B cell (primary cell): ENCODE data around the gene GPC5. TPM values are rescaled to one million over a fixed set of nuclear protein-coding genes. Genes with fewer than 3 reads are reported as not detected.

Source experiments
- ATAC-seq: fragments of 200-7000 bp; cut with Tn5 transposase; one replicate; pipeline ENCODE4 v1.10.0; 2021; ENCODE audit warnings: low read depth, mild to moderate bottlenecking, moderate number of reproducible peaks, moderate library complexity
- CTCF ChIA-PET: fragments of 350-600 bp; sonication (Branson Sonifier 250); formaldehyde crosslinking; loops from one replicate; lab custom pipeline; 2021; ENCODE audit warnings: antibody characterized with exemption, inconsistent platforms; lab: Charles Lee
- POLR2A ChIA-PET: fragments of 350-600 bp; sonication (Branson Sonifier 250); formaldehyde crosslinking; loops from one replicate; lab custom pipeline; 2021; ENCODE audit warnings: antibody characterized with exemption; lab: Charles Lee
- DNase-seq: peaks from one replicate; pipeline ENCODE4 v3.0.0; 2013
- H2AFZ ChIP-seq: 2 replicates; pipeline ENCODE4 v1.6.1; 2012; ENCODE audit warnings: mild to moderate bottlenecking, low read depth, low read length; ENCODE audit not compliant: insufficient read depth, poor library complexity, severe bottlenecking
- H3K27ac ChIP-seq, 2 donors: 1 replicate in 1 of 2; 2 replicates in 1 of 2; pipeline ENCODE4 v1.5.1; 2012 to 2013; ENCODE audit warnings: low read length in 2 of 2, mild to moderate bottlenecking in 2 of 2, moderate library complexity in 1 of 2
- H3K27me3 ChIP-seq, 4 experiments: fragments of 200-600 bp in 1 of 4; sonication (generic) in 1 of 4; replicated peaks in 1 of 4; 1 replicate in 2 of 4; 2 replicates in 2 of 4; pipeline versions ENCODE4 v1.6.1 to v1.7.0; 2013 to 2016; ENCODE audit warnings: low read length in 3 of 4, mild to moderate bottlenecking in 2 of 4, mixed read lengths in 1 of 4, moderate library complexity in 1 of 4; ENCODE audit not compliant: insufficient read depth in 4 of 4, control insufficient read depth in 3 of 4; ENCODE audit errors: control extremely low read depth in 1 of 4
- H3K36me3 ChIP-seq, 2 experiments: replicated peaks in 1 of 2; 1 replicate in 1 of 2; 2 replicates in 1 of 2; pipeline versions ENCODE4 v1.6.1 to v1.7.1; 2013; ENCODE audit warnings: low read length in 1 of 2; ENCODE audit not compliant: insufficient read depth in 2 of 2, control insufficient read depth in 1 of 2; ENCODE audit errors: control extremely low read depth in 1 of 2, extremely low read depth in 1 of 2
- H3K4me1 ChIP-seq, 2 donors: fragments of 200-600 bp in 1 of 2; sonication (generic) in 1 of 2; 1 replicate in 1 of 2; 2 replicates in 1 of 2; pipeline versions ENCODE4 v1.5.1 to v1.6.1; 2013 to 2017; ENCODE audit warnings: low read length in 2 of 2; ENCODE audit not compliant: control insufficient read depth in 2 of 2, insufficient read depth in 2 of 2
- H3K4me2 ChIP-seq: replicated peaks from 2 replicates; pipeline ENCODE3; 2012; ENCODE audit warnings: mild to moderate bottlenecking, low read depth, low read length; ENCODE audit not compliant: poor library complexity, severe bottlenecking
- H3K4me3 ChIP-seq, 5 experiments: fragments of 200-600 bp in 1 of 5; sonication (generic) in 1 of 5; 1 replicate in 3 of 5; 2 replicates in 2 of 5; pipeline versions ENCODE4 v1.5.1 to v1.7.0; 2011 to 2016; ENCODE audit warnings: low read length in 4 of 5, mild to moderate bottlenecking in 4 of 5, low read depth in 2 of 5, control low read depth in 1 of 5, moderate library complexity in 1 of 5; ENCODE audit not compliant: insufficient read depth in 1 of 5; ENCODE audit errors: control extremely low read depth in 1 of 5, extremely low read depth in 1 of 5
- H3K79me2 ChIP-seq: fragments of 200-600 bp; sonication (generic); one replicate; pipeline ENCODE4 v1.6.0; 2016; ENCODE audit warnings: low read length; ENCODE audit not compliant: control insufficient read depth, insufficient read depth
- H3K9ac ChIP-seq: fragments of 200-600 bp; sonication (generic); 2 replicates; pipeline ENCODE4 v1.6.1; 2017; ENCODE audit warnings: mild to moderate bottlenecking, low read length, moderate library complexity
- H3K9me3 ChIP-seq, 3 donors: one replicate each; pipeline versions ENCODE4 v1.6.1 to v1.7.1; 2013; ENCODE audit warnings: low read length in 2 of 3; ENCODE audit not compliant: control insufficient read depth in 2 of 3, insufficient read depth in 1 of 3; ENCODE audit errors: control extremely low read depth in 1 of 3
- H4K20me1 ChIP-seq: 2 replicates; pipeline ENCODE4 v1.6.0; 2012; ENCODE audit warnings: mild to moderate bottlenecking, low read length; ENCODE audit not compliant: insufficient read depth, control insufficient read depth, poor library complexity, severe bottlenecking
- H3K27ac Mint-ChIP-seq: one replicate; pipeline ENCODE4 v1.8.0; 2021; ENCODE audit warnings: mixed read lengths
- H3K27me3 Mint-ChIP-seq: one replicate; pipeline ENCODE4 v1.8.0; 2021; ENCODE audit warnings: mixed read lengths
- H3K4me1 Mint-ChIP-seq: one replicate; pipeline ENCODE4 v1.8.0; 2021; ENCODE audit warnings: mixed read lengths
- H3K4me3 Mint-ChIP-seq: one replicate; pipeline ENCODE4 v1.8.0; 2021; ENCODE audit warnings: mixed read lengths
- H3K9me3 Mint-ChIP-seq: one replicate; pipeline ENCODE4 v1.8.0; 2022; ENCODE audit warnings: mixed read lengths; ENCODE audit not compliant: insufficient read depth
- EZH2 ChIP-seq: IDR thresholded peaks from 2 replicates; pipeline ENCODE4 v1.6.1; 2012; ENCODE audit warnings: borderline replicate concordance, low read depth, mild to moderate bottlenecking, moderate library complexity, low read length; ENCODE audit not compliant: insufficient read depth, poor library complexity, severe bottlenecking
- WGBS: methylation state at CpG from one replicate; pipeline ENCODE4 v1.1.5; 2013; ENCODE audit warnings: missing lambda C conversion rate; ENCODE audit not compliant: insufficient coverage; 5-methylcytosine and 5-hydroxymethylcytosine counted together
- intact Hi-C: fragments of 100-400 bp; cut with micrococcal nuclease; formaldehyde crosslinking; loops from one replicate; pipeline ENCODE4 v1.10.0; 2022
- polyA plus RNA-seq: library from polyadenylated mRNA; depleted of rRNA; stranded (reverse); fragments of >200 nt; gene quantifications from 2 replicates; pipeline ENCODE4 v1.2.3, GENCODE V29; 2012
- total RNA-seq, 2 donors: library from RNA; stranded (reverse); fragments of 120-200 nt in 1 of 2; gene quantifications; 1 replicate in 1 of 2; 2 replicates in 1 of 2; pipeline versions ENCODE4 v1.2.3 to v1.2.4, GENCODE V29; 2013 to 2022
- TF ChIP-seq, protein P1 (sequence below): fragments of 200-600 bp; IDR thresholded peaks from one replicate; pipeline ENCODE4 v1.8.0; 2022; ENCODE audit warnings: antibody characterized with exemption, mild to moderate bottlenecking

The GPC5 gene
- total and polyA plus RNA-seq, 2 donors (not counting 1 experiment from before 2014, with no cell fraction given), result 0.15 to 0.30 TPM

DNA sequence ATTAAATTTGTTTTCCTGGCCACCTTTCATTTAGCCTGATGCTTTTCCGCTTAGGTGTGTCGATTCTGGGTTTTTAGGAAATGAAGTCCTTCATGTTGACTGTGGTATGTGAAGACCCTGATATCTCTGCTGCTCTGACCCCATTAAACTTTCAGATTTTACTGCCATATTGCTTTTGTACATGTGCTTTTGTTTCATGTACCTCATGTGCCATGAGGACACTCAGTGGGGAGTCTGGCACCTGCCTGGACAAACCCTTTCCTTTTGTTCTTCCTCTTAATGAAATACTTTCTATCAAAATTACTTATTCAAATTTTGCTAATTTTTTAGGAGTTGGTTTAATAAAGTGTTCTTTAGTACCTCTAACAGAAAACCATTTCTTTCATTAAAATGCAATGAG is 774.8 kb downstream of the GPC5 start:
- WGBS, result no CpG with 5 or more reads among the region's 2 CpGs
- Histone ChIP-seq H4K20me1 (no peaks in the 10 kb centered on the region), H3K79me2 (no peaks in the 10 kb centered on the region), H3K27me3 (no peaks in the 10 kb centered on the region), H3K36me3 (no peaks in the 10 kb centered on the region), H3K9ac (no peak overlapping the region), H3K4me3 (no peak overlapping the region), H3K4me2 (no peak overlapping the region), H3K27ac (no peak overlapping the region), H3K9me3 (no peaks in the 10 kb centered on the region), H2AFZ (no peak overlapping the region), H3K4me1 (no peaks in the 10 kb centered on the region)
- H3K27ac Mint-ChIP-seq, result no peak overlapping the region
- H3K4me3 Mint-ChIP-seq, result no peak overlapping the region
- ChIA-PET CTCF (no interaction called here), POLR2A (no interaction called here)
- intact Hi-C loops, result no loop called here
- no peaks in the 10 kb centered on the region for H3K9me3 Mint-ChIP-seq
- no peaks in the 10 kb centered on the region for H3K4me1 Mint-ChIP-seq
- ATAC-seq (no peak), DNase-seq (no peak)
- no peaks in the 10 kb centered on the region for H3K27me3 Mint-ChIP-seq
- TF ChIP-seq, protein P1, sequence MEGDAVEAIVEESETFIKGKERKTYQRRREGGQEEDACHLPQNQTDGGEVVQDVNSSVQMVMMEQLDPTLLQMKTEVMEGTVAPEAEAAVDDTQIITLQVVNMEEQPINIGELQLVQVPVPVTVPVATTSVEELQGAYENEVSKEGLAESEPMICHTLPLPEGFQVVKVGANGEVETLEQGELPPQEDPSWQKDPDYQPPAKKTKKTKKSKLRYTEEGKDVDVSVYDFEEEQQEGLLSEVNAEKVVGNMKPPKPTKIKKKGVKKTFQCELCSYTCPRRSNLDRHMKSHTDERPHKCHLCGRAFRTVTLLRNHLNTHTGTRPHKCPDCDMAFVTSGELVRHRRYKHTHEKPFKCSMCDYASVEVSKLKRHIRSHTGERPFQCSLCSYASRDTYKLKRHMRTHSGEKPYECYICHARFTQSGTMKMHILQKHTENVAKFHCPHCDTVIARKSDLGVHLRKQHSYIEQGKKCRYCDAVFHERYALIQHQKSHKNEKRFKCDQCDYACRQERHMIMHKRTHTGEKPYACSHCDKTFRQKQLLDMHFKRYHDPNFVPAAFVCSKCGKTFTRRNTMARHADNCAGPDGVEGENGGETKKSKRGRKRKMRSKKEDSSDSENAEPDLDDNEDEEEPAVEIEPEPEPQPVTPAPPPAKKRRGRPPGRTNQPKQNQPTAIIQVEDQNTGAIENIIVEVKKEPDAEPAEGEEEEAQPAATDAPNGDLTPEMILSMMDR, result no peak
- no peak for TF ChIP-seq EZH2

DNA sequence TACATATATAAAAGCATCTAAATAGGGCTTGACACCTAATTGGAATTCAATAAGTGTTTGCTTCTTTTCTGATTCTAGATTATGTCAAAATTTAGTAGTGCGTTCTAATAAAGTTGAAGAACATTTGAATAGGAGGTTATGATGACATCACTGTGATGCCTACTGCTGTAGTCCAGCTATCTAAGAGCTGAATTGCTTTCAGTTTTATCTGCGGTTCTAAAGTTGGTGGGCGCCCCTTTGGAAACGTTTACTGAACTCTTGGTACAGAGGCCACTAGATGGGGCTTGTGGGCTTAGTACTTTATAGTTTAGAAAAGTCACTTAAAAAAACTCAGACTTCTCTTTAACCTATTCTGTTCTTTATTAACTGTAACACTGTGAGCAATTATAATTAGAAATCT is 776.9 kb downstream of the GPC5 start:
- no peak for TF ChIP-seq EZH2
- TF ChIP-seq, protein P1, result no peak
- Mint-ChIP-seq H3K4me1 (no peaks in the 10 kb centered on the region), H3K27ac (no peak overlapping the region), H3K9me3 (no peaks in the 10 kb centered on the region), H3K27me3 (no peaks in the 10 kb centered on the region), H3K4me3 (no peak overlapping the region)
- DNase-seq (no peak), ATAC-seq (no peak)
- Histone ChIP-seq H4K20me1 (no peaks in the 10 kb centered on the region), H3K4me3 (no peak overlapping the region), H2AFZ (no peak overlapping the region), H3K79me2 (no peaks in the 10 kb centered on the region), H3K36me3 (no peaks in the 10 kb centered on the region), H3K27me3 (no peaks in the 10 kb centered on the region), H3K9ac (no peak overlapping the region), H3K4me2 (no peak overlapping the region), H3K27ac (no peak overlapping the region), H3K4me1 (no peaks in the 10 kb centered on the region), H3K9me3 (no peaks in the 10 kb centered on the region)
- CTCF ChIA-PET, result no interaction called here
- intact Hi-C loops, result no loop called here
- POLR2A ChIA-PET, result no interaction called here
- WGBS, result 30% methylated on average over 2 of the region's 4 CpGs
